Sigmoid colon (tissue), 4 donors: ENCODE measurements around the gene CALML3.

ENCODE experiments used
- CTCF ChIP-seq, 4 experiments: fragments of 450-650 bp in 3 of 4; fragments of 200-600 bp in 1 of 4; IDR thresholded peaks; one replicate each; pipeline ENCODE4 v1.5.1; 2016 to 2019; ENCODE audit warnings: antibody characterized with exemption in 4 of 4, mild to moderate bottlenecking in 3 of 4, moderate library complexity in 2 of 4
- EP300 ChIP-seq, 4 donors: sonication (generic); formaldehyde crosslinking; IDR thresholded peaks; one replicate each; pipeline ENCODE4 v1.6.1; 2017; ENCODE audit warnings: antibody characterized with exemption in 4 of 4
- POLR2A ChIP-seq, 2 donors: fragments of 450-650 bp; IDR thresholded peaks; one replicate each; pipeline ENCODE4 v1.6.1; 2016; ENCODE audit warnings: antibody characterized with exemption in 2 of 2, mild to moderate bottlenecking in 2 of 2, moderate library complexity in 2 of 2

GRCh38 chr10:5514226-5514850, 10.4 kb upstream of the CALML3 start:
- TF ChIP-seq CTCF (IDR thresholded peaks at IDR 0.05) = no peak
- TF ChIP-seq EP300 (IDR thresholded peaks at IDR 0.05) = no peak
- TF ChIP-seq POLR2A (IDR thresholded peaks at IDR 0.05) = no peak
